DMS 273 (cell line): ENCODE data around the gene PIAS1.
A peak's percentile ranks its signal among the peaks of the same experiment; 100 is the strongest.
"Not testable (repeated sequence)": the region's sequence is repeated elsewhere in the genome, so short reads cannot be mapped to it uniquely, and the experiment has no call there.

Source experiments
- DNase-seq: peaks from one replicate; lab custom pipeline; 2025; ENCODE audit not compliant: unreplicated experiment; lab: John Stamatoyannopoulos, UW

The PIAS1 gene

DNA sequence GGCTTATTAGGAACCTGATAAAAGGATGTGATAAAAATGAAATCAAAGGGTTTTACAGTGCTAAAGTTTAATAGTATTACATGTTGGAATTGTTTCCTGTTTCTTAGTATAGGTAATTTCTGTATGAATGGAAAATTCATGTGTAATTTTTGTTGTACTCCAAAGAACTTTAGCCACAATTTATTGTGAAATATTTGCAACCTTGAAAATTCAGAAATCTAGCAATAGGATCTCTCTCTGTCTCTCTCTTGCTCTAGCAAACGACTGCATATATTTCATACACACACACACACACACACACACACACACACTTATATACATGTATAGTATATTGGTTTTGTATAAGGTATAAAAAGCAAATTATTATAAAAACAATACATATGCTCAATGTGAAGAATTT lies 59.6 kb downstream of the PIAS1 start:
- no peak for DNase-seq

DNA sequence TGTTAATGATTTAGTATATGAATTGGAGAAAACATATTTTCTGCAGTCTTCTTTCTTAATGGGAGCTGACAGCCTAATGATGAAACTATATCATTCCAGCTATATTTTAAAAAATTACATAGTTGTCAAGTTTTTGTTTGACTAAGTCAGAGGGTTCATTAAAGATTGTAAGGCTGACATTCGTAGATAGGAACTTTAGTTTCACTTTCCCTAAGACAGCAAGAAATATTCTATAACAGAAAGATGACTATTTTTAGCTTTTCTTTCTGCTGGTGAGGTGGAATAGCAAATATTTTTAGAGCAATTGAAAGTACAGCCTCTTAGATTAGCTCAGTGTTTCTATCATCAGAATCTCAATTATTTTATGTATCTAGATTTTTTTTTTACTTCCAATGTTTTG lies 60.2 kb downstream of the PIAS1 start:
- DNase-seq, result no peak

DNA sequence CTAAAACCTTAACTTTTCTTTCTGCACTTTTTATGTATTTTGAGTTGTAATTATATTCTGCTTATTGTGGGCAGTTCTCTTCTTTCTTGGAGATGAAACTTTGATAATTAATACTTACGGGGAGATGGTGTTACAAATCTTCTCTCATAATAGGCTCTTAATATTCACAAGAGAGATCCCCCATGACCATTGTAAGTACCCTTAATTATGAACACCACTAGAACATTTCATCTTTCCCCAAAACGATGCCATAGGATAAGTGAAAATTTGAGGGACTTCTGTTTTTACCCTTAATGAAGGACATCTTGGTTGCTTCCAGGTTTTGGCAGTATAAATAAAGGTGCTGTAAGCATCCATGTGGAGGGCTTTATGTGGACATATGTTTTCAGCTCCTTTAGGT lies 60.7 kb downstream of the PIAS1 start:
- DNase-seq, result peak; percentile 8

DNA sequence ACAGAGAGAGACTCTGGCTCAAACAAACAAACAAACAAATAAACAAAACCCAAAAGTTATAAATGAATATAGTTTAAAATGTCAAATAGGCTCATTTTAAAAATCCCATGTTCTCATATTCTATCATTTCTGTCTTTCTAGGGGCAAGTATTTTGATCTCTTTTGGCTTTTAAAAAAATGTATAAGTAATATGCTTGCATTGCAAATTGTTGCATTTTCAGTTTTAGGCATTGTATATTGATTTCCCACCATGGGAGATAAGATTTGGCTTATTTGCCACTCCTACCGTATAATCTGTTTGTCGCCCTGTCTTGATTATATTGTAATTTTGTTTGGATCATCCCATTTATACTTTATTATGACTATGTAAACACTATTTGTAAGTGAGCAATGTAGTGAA lies 70.6 kb downstream of the PIAS1 start:
- DNase-seq, result no peak

DNA sequence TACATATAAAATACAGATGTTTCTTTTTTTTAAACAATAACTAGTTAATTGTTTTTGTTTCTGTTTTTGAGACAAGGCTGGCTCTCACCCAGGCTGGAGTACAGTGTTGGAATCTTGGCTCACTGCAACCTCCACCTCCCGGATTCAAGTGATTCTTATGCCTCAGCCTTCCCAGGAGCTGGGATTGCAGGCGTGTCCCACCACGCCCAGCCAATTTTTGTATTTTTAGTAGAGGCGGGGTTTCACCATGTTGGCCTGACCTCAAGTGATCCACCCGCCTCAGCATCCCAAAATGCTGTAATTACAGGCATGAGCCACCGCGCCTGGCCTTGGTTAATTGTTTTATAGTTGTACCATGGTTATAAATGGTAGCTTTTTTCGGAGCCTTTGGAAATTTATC lies 72.3 kb downstream of the PIAS1 start:
- DNase-seq, result no peak

DNA sequence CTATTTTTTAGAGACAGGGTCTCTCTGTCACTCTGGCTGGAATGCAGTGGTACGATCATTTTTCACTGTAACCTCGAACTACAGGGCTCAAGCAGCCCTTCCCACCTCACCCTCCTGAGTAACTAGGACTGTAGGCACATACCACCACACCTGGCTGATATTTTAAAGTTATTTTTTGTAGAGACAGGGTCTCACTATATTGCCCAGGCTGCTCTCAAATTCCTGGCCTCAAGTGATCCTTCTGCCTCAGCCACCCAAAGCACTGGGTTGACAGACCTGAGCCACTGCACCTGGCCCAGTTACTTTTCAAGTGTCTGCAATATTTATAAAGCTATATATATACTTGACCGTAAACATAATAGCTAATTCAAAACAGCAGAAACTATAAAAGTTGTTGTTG lies 75.0 kb downstream of the PIAS1 start:
- no peak for DNase-seq

DNA sequence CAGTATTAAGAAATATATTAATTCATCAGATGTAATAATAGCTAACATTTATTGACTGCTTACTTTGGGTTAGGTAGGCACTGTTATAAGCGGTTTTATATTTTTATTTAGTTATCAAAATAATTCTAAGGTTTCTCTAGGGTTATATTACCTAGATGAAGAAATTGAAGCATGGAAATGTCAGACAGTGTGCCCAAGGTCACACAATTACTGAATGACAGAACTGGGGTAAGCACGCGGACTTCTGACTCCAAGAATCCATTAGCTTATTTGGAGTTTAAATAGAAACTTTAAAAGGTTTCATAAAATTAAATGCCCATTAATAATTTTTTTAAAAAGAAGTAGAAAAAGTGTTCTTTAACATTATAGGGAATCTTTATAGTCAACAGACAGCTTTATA lies 76.7 kb downstream of the PIAS1 start:
- DNase-seq, result no peak

DNA sequence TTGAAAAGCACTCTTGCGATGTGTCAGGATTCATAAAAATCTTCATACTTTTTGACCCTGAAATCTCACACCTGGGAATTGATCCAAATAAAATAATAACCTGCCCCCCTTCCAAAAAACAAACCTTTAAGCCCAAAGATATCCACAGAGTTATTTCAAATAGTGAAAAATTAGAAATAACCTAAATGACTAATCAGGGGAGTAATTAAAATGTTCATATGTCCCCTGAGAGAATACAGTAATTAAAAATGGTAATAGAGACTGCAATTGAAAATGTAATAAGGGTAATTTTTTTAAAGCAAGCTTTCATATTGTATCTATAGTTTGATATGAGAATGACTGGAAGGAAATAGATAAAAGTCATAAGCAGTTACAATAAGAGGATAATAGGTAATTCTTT lies 83.0 kb downstream of the PIAS1 start:
- no peak for DNase-seq

DNA sequence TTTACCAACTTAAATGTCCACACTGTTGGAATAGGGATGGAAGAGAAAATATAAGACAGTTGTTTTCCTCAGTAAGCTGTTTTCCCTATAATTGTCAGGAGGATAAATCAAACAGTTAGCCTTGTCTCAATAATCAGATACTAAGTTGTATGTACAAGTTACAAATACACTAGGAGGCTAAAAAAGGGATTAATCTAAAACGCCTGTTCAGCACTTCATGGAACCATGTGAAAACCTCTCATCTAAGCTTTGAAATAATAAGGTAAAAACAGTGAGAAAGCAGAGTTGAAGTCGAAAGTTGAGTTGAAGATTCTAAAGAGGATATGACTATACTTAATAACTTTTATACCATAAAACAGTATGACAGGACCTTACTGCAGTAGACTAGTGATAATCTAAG lies 89.0 kb downstream of the PIAS1 start:
- DNase-seq, result no peak

DNA sequence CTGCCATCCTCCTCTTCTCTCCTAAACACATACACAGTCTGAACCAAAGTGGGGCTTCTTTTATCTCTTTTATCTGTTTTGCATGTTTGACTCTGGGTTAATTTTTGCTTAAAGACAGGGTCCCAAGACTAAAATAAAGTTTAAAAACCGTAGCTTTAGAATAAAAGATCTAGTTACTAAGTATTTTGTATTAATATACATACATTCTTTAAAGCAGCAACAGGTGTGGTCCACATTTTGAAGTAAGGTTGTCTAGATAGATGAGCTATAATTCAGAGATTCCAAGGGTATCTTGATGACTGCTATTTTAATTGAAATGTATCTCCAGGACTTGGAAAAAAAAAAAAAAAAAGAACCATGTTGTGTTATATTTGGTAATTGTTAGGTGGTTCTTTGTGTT lies 89.7 kb downstream of the PIAS1 start:
- no peak for DNase-seq

DNA sequence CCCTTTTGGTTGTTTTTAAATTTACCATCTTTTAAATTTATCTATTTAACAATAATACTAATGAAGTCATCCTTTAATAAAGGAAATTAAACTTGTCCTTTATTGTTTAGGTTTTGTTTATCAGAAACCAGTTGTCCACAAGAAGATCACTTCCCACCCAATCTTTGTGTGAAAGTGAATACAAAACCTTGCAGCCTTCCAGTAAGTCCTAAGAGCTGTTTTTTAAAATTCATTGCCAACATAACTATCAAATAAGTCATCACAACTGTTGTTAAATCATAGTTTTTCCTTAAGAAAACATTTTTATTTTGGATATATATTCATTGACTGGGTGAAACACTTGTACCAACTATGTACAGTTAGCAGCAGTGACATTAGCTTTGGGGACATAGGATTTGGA lies 91.6 kb downstream of the PIAS1 start:
- DNase-seq, result no peak

DNA sequence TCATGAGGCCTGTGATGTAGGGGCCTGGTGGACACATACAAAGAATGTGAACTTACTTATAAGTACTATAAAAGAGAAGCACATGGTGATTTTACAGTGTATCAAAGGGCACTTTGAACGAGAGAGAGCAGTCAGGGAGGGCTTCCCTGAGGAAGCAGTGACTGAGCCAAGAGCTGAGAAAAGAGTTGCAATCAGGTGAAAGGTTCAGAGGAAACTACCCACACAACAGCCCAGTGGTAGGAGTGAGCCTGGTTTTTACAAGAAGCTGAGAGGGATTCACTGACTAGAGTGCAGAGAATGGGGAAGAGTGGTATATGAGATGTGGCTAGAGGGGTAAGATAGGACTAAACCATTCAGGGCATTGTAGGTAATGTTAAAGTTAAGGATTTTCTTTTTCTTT lies 93.9 kb downstream of the PIAS1 start:
- no peak for DNase-seq

DNA sequence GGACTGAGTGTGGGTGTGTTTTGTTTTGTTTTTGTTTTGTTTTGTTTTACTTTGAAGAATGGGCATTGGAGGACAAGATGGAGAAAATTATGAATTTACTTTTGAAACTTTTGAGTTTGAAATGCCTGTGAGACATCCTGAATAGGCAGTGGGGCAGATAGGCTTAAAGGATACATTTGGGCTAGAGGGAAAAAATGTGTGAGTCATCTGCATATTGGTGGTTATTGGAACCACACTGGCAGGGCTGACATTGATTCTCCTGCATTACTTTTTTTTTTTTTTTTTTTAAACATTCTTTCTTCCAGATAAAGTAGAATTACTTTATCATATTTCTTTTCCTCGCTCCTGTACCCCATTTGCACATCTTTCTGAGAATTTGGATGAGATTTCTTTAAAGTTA lies 94.9 kb downstream of the PIAS1 start:
- DNase-seq, result no peak

DNA sequence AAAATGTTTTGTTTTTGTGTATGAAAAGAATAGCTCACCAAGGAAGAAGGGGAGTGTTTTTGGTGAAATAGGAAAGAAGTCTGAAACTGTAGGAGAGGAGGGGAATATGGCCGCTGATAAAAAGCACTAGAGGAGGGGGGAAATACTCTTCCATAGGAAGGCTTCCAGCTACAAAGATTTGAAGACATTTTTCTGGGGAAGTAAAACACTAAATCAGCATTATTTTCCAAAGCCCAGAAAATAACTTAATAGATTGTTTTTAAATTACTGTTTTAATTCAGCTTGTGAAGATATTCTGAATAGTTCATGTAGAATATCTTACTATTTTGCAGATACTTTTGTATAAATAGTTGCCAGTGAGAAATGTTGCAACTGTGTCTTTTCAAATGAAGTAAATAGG lies 96.1 kb downstream of the PIAS1 start:
- no peak for DNase-seq

DNA sequence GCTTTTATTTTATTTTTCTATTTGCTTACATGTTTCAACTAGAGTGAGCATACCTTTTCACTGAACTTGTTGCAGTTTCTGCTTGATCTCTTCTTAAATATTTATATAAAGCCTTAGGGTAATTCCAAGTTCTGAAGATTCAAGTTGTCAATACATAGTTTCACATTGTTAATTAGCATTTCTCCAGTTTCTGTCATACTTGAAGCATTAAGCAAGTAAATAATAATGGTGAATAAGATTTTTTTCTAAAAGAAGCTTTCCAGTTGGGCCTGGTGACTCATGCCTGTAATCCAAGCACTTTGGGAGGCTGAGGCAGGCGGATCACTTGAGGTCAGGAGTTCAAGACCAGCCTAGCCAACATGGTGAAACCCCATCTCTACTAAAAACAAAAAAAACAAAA lies 97.2 kb downstream of the PIAS1 start:
- no peak for DNase-seq

DNA sequence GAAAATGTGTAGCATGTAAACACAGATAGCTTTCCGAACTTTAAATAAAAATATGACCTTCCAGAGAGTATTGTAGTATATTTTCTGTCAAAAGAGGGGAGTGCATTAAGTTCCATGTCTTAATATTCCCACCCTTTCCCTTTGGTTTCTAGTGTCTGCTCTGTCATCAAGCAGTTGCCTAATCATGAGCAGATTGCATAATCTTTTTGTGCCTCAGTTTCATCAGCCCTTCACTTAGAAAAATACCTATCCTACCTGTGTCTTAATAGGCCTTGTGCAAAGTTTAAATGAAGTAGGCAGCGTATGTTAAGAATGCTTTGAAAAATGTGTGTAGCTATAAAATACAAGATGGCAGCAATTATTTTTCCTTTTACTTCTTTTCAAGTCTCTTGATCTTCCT lies 98.2 kb downstream of the PIAS1 start:
- DNase-seq, result no peak

DNA sequence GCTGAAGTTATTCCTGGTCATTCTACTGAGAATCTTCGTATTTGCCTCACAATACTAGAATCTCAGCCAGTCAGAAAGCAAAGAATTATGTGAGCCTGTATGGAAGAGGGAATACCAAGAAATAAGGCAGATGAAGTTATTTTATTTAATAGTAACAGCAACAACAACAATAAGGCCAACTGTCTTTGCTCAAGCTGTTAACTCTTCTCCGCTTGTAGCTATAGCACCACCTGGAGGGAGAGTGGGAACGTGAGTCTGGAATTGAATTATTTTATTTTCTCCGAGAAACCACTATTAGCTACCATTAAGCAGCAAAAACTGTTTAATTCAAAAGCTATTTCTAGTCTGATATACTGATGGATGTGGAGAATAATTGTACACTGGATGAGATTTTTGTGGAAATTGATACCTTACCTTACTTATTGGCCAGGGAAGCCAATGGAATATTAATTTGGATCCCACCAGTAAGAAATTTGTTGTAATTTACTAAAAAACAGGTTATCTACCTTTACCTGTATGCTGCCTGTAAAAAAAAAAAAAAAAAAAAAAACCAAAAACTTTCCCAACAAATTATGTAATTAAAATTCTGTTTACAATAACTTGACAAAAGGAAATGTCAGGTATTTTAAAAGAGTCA lies 100.9 kb downstream of the PIAS1 start:
- peak; percentile 75 for DNase-seq

DNA sequence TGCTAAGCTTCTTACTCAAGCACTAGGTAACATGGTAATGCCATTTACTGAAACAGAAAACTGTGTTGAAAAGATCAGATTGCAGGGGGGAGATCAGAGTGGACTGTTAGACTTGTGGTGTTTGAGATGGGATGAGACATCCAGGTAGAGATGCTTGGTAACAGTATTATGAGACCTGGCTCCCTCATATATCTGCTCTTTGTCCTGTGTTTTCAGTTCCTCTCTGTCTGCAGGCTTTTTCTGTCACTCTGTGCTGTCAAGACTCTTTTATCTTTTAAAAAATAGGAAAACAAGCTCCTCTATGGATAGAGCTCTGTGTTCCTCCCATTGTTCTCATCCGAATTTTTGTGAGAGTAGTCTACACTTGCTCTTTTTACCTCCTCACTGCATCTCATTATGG lies 103.0 kb downstream of the PIAS1 start:
- DNase-seq, result no peak

DNA sequence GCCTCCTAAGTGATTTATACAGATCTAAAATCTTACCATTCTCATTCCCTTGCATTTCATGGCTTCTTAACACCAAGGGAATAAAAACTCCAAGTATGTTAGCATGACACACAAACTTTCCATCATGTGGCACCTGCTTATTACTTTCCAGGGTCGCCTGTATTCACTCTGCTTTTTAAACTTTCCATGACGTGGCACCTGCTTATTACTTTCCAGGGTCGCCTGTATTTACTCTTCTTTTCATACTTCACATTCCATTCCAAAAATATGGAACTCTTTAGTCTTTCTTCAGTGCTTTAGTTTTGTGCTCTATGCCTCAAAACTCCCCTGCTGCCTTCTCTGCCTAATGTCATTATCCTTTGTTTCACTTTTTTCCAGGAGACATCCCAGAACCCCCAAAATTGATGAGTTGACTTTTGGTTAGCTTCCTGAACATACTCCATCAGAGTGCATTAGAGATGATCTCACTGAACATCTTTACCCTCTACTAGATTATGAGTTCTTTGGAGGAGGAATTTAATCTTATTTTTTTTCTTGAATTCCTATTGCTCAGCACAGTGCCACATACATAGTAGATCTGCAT lies 104.0 kb downstream of the PIAS1 start:
- no peak for DNase-seq

DNA sequence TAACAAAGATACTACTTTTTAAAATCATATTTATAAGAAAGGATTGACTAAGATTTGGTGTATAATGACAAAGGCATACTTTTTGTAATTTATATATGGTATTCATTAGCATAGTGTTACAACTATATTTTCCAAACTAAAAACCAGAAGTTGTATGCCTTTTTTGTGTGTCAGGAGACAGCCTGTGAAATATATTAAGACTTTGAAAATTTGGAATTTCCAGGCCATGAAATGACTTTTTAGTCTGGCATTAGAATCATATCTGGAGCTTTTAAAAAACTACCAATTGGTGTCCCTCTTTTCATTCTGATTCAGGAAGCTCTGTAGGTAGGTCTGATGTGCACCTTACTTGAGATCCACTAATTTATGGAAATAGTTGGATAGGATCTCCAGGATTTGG lies 109.1 kb downstream of the PIAS1 start:
- DNase-seq, result no peak

DNA sequence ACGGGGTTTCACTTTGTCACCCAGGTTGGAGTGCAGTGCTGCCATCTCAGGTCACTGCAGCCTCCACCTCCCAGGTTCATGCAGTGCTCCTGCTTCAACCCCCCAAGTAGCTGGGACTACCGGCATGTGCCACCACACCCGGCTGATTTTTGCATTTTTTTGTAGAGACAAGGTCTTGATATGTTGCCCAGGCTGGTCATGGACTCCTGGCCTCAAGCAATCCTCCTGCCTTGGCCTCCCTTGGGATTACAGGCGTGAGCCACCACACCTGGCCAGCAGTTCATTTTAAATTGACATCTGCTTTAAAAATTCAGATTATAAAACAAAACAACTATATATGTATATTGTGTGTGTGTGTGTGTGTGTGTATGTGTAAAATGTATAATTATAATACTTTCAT lies 112.7 kb downstream of the PIAS1 start:
- DNase-seq, result no peak

DNA sequence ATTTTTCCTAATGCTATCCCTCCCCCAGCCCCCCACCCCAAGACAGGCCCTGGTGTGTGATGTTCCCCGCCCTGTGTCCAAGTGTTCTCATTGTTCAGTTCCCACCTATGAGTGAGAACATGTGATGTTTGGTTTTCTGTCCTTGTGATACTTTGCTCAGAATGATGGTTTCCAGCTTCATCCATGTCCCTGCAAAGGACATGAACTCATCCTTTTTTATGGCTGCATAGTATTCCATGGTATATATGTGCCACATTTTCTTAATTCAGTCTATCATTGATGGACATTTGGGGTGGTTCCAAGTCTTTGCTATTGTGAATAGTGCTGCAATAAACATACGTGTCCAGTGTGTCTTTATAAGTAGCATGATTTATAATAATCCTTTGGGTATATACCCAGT lies 117.9 kb downstream of the PIAS1 start:
- DNase-seq, result not testable (repeated sequence)

DNA sequence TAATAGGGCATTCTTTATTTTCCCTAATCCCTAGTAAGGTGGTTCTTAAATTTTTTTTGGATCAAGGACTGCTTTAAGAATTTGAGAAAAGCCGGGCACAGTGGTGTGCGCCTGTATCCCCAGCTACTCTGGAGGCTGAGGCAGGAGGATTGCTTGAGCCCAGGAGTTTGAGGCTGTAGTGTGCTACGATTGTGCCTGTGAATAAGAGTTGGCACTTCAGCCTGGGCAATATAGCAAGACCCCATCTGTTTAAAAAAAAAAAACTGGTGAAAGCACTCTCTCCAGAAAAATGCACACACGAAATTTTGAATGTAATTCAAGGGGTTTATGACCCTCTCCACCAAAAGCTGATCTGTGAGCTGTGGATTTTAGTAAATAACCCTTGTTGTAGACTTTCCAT lies 119.0 kb downstream of the PIAS1 start:
- no peak for DNase-seq
